HL-60 (cell line): Measurements from ENCODE around the gene LRRC51.

Experiments used
- DNase-seq, 2 experiments: peaks; one replicate each; pipeline ENCODE4 v3.0.0-alpha.2; 2010 to 2020; ENCODE audit warnings: low read depth in 1 of 2, low spot score in 1 of 2
- H3K27ac ChIP-seq: fragments of 250-450 bp; sonication (Bioruptor Pico); replicated peaks from 2 replicates; pipeline ENCODE4 v1.5.1; 2020; ENCODE audit warnings: mild to moderate bottlenecking, moderate library complexity
- H3K27me3 ChIP-seq: fragments of 250-450 bp; sonication (Bioruptor Pico); 2 replicates; pipeline ENCODE4 v1.5.1; 2021; ENCODE audit warnings: mild to moderate bottlenecking, moderate library complexity; ENCODE audit not compliant: insufficient read depth, poor library complexity, severe bottlenecking
- H3K4me3 ChIP-seq: replicated peaks from 2 replicates; pipeline ENCODE4 v1.5.1; 2011; ENCODE audit warnings: mild to moderate bottlenecking, control low read depth, low read length; ENCODE audit not compliant: insufficient read depth
- CTCF ChIP-seq: IDR thresholded peaks from one replicate; pipeline ENCODE4 v1.5.1; 2011; ENCODE audit warnings: low read length, control low read depth, inconsistent platforms; ENCODE audit not compliant: insufficient read depth
- GABPA ChIP-seq: IDR thresholded peaks from 2 replicates; pipeline ENCODE4 v1.6.1; 2012; ENCODE audit warnings: low read depth
- POLR2AphosphoS5 ChIP-seq: IDR thresholded peaks from 2 replicates; pipeline ENCODE4 v1.6.1; 2012; ENCODE audit warnings: low read depth
- REST ChIP-seq: IDR thresholded peaks from 2 replicates; pipeline ENCODE4 v1.6.1; 2012; ENCODE audit warnings: low read depth; ENCODE audit not compliant: insufficient replicate concordance
- SPI1 ChIP-seq: IDR thresholded peaks from 2 replicates; pipeline ENCODE4 v1.6.1; 2012; ENCODE audit warnings: low read depth, mild to moderate bottlenecking, borderline replicate concordance

The LRRC51 gene

GRCh38 chr11:72102162-72102561 lies 21.5 kb downstream of the LRRC51 start:
- TF ChIP-seq SPI1, result peak; percentile 20; the same call in 1 of the 2 replicates
- no peak for TF ChIP-seq CTCF
- DNase-seq, result no peak
- peak overlapping the region; percentile 100 for H3K27ac ChIP-seq
- no peaks in the 10 kb centered on the region for H3K27me3 ChIP-seq
- peak overlapping the region; percentile 64 for H3K4me3 ChIP-seq

GRCh38 chr11:72102631-72102945 lies 21.9 kb downstream of the LRRC51 start:
- DNase-seq, result no peak
- Histone ChIP-seq H3K4me3 (peak overlapping the region; percentile 64), H3K27ac (peak overlapping the region; percentile 100), H3K27me3 (no peaks in the 10 kb centered on the region)
- no peak for TF ChIP-seq SPI1
- TF ChIP-seq POLR2AphosphoS5, result no peak
- no peak; the same call in 1 of the 2 replicates for TF ChIP-seq GABPA
- TF ChIP-seq REST, result no peak
- TF ChIP-seq CTCF, result no peak

GRCh38 chr11:72102946-72103753 lies 22.5 kb downstream of the LRRC51 start, which contains the start of gene LAMTOR1:
Gene LAMTOR1, minus strand, starts transcription at chr11:72103297. Its CDS starts 73 bp downstream, at chr11:72103224.
- DNase-seq, result peak; percentile 99
- Histone ChIP-seq H3K27me3 (no peaks in the 10 kb centered on the region), H3K27ac (peak within 1 kb of the TSS; percentile 100), H3K4me3 (peak within 1 kb of the TSS; percentile 64)
- peak; percentile 74 for TF ChIP-seq GABPA
- peak; percentile 73 for TF ChIP-seq POLR2AphosphoS5
- peak; percentile 25; the same call in 1 of the 2 replicates for TF ChIP-seq SPI1
- TF ChIP-seq REST, result peak; percentile 24
- peak; percentile 16 for TF ChIP-seq CTCF
